Left colon (tissue), 2 donors: Measurements from ENCODE around the gene REXO5. TPM values are rescaled to one million over a fixed set of nuclear protein-coding genes. Genes with fewer than 3 reads are reported as not detected.
"Not testable (repeated sequence)": the region's sequence is repeated elsewhere in the genome, so short reads cannot be mapped to it uniquely, and the experiment has no call there.

Experiments
- ATAC-seq: fragments of 200-7000 bp; cut with Tn5 transposase; one replicate; pipeline ENCODE4 v1.9.1; 2020; ENCODE audit warnings: mild to moderate bottlenecking, moderate library complexity
- DNase-seq, 2 donors: peaks; one replicate each; pipeline ENCODE4 v3.0.0-alpha.2; 2020
- intact Hi-C, 2 donors: fragments of 100-400 bp; cut with DNase I in 1 of 2; cut with micrococcal nuclease in 1 of 2; formaldehyde crosslinking; loops; one replicate each; pipeline versions ENCODE4 v1.11.2 to v1.14.0; 2022; cut with DNase I, micrococcal nuclease
- total RNA-seq, 2 donors: library from RNA; stranded (reverse); fragmentation: NEBNext Ultra II Directional; extraction: Animal tissue kit (Norgen Biotek cat#: 25700); gene quantifications; one replicate each; pipeline ENCODE4 v1.2.1, GENCODE V29; 2021
- donor health status: DM: no; HTN: no; CAD: no.
- donor health status: DM: yes; HTN: yes; CAD: no.

Gene REXO5
- total RNA-seq, 2 donors from 2014 or later: 3.0 to 4.9 TPM

GRCh38 chr16:20798364-20798763 lies 8.0 kb upstream of the REXO5 start:
- ATAC-seq: no peak
- DNase-seq: no peak
- intact Hi-C loops: no loop called here

- no peak for DNase-seq
- intact Hi-C loops: no loop called here
- no peak for ATAC-seq
Observed at GRCh38 chr16:20799599-20799998, 6.7 kb upstream of the REXO5 start.

- DNase-seq (no peak), ATAC-seq (no peak)
- intact Hi-C loops: no loop called here
Observed at GRCh38 chr16:20801278-20801677, 5.0 kb upstream of the REXO5 start.

- ATAC-seq: no peak
- DNase-seq: no peak
- intact Hi-C loops: no loop called here
Observed at GRCh38 chr16:20803192-20803560, 3.2 kb upstream of the REXO5 start.

GRCh38 chr16:20803561-20804214 lies 2.6 kb upstream of the REXO5 start:
- DNase-seq (no peak), ATAC-seq (no peak)
- intact Hi-C loops: no loop called here

- peak; percentile 9 for ATAC-seq
- DNase-seq, intact Hi-C loops: not testable (repeated sequence)
Observed at GRCh38 chr16:20805684-20806167, 601 bp upstream of the REXO5 start.

- intact Hi-C loops: no loop called here
- ATAC-seq: no peak
- DNase-seq: no peak
Observed at GRCh38 chr16:20807862-20808261, 1.5 kb downstream of the REXO5 start.

- peak; percentile 30 to 32 for DNase-seq
- ATAC-seq: peak; percentile 77
- intact Hi-C loops: no loop called here
Observed at GRCh38 chr16:20811889-20812439, 5.6 kb downstream of the REXO5 start.

GRCh38 chr16:20812510-20812909 lies 6.2 kb downstream of the REXO5 start:
- ATAC-seq (no peak), DNase-seq (no peak)
- intact Hi-C loops: no loop called here

GRCh38 chr16:20814784-20815183 lies 8.5 kb downstream of the REXO5 start:
- intact Hi-C loops: no loop called here
- no peak for DNase-seq
- no peak for ATAC-seq

- ATAC-seq (no peak), DNase-seq (no peak)
- intact Hi-C loops: no loop called here
Observed at GRCh38 chr16:20818929-20819585, 12.7 kb downstream of the REXO5 start.

- intact Hi-C loops: no loop called here
- DNase-seq: no peak
- no peak for ATAC-seq
Observed at GRCh38 chr16:20821682-20822081, 15.4 kb downstream of the REXO5 start.

GRCh38 chr16:20822521-20823325 lies 16.4 kb downstream of the REXO5 start:
- ATAC-seq (no peak), DNase-seq (no peak)
- intact Hi-C loops: no loop called here

GRCh38 chr16:20826039-20826566 lies 19.8 kb downstream of the REXO5 start:
- ATAC-seq (no peak), DNase-seq (no peak)
- intact Hi-C loops: no loop called here

- ATAC-seq: no peak
- DNase-seq: no peak
- intact Hi-C loops: no loop called here
Observed at GRCh38 chr16:20829536-20829935, 23.2 kb downstream of the REXO5 start.

- intact Hi-C loops: no loop called here
- ATAC-seq: no peak
- no peak for DNase-seq
Observed at GRCh38 chr16:20830372-20830771, 24.0 kb downstream of the REXO5 start.

GRCh38 chr16:20833086-20833485 lies 26.8 kb downstream of the REXO5 start:
- no peak for ATAC-seq
- DNase-seq: no peak
- intact Hi-C loops: no loop called here

GRCh38 chr16:20838240-20838639 lies 31.9 kb downstream of the REXO5 start:
- intact Hi-C loops: no loop called here
- no peak for DNase-seq
- ATAC-seq: no peak

GRCh38 chr16:20839504-20839903 lies 33.2 kb downstream of the REXO5 start:
- ATAC-seq (no peak), DNase-seq (no peak)
- intact Hi-C loops: no loop called here
